Peyer's patch (tissue), 4 donors: ENCODE data around the gene FUT3. TPM values are rescaled to one million over a fixed set of nuclear protein-coding genes. Genes with fewer than 3 reads are reported as not detected.
A peak's percentile ranks its signal among the peaks of the same experiment; 100 is the strongest.

Experiments used
- DNase-seq, 3 donors: peaks; one replicate each; pipeline ENCODE4 v3.0.0-alpha.2; 2017 to 2019
- H3K27ac ChIP-seq, 4 donors: fragments of 200-600 bp; sonication (generic); one replicate each; pipeline ENCODE4 v1.5.1; 2016 to 2019
- H3K27me3 ChIP-seq, 2 donors: fragments of 200-600 bp; sonication (generic); one replicate each; pipeline ENCODE4 v1.5.1; 2019
- H3K36me3 ChIP-seq, 3 donors: fragments of 200-600 bp; sonication (generic); one replicate each; pipeline ENCODE4 v1.5.1; 2016 to 2019
- H3K4me1 ChIP-seq, 4 donors: fragments of 200-600 bp; sonication (generic); one replicate each; pipeline ENCODE4 v1.5.1; 2016 to 2019
- H3K4me3 ChIP-seq, 4 donors: fragments of 200-600 bp; sonication (generic); 1 replicate in 3 of 4; 2 replicates in 1 of 4; pipeline ENCODE4 v1.5.1; 2016 to 2019; ENCODE audit warnings: mild to moderate bottlenecking in 1 of 4
- H3K9me3 ChIP-seq, 4 donors: fragments of 200-600 bp; sonication (generic); one replicate each; pipeline ENCODE4 v1.5.1; 2016 to 2019; ENCODE audit warnings: mild to moderate bottlenecking in 1 of 4
- CTCF ChIP-seq, 6 experiments: fragments of 450-650 bp in 4 of 6; fragments of 200-600 bp in 2 of 6; sonication (generic) in 1 of 6; IDR thresholded peaks; one replicate each; pipeline ENCODE4 v1.5.1; 2017 to 2019; ENCODE audit warnings: antibody characterized with exemption in 6 of 6, mild to moderate bottlenecking in 3 of 6, moderate library complexity in 1 of 6
- POLR2A ChIP-seq, 2 donors: fragments of 450-650 bp; IDR thresholded peaks; one replicate each; pipeline ENCODE4 v1.5.1; 2017; ENCODE audit warnings: antibody characterized with exemption in 2 of 2, mild to moderate bottlenecking in 2 of 2, moderate library complexity in 2 of 2
- total RNA-seq, 4 donors: library from RNA; depleted of rRNA; stranded (reverse); fragments of >200 nt; gene quantifications; one replicate each; pipeline ENCODE4 v1.1.0, GENCODE V29; 2016

The FUT3 gene
- total RNA-seq, 4 donors from 2014 or later = 37.1 to 207 (median 155) TPM

GRCh38 chr19:5839065-5840017, 11.9 kb downstream of the FUT3 start, which contains the start of gene FUT6:
FUT6 (minus strand) TSS chr19:5839702; CDS start chr19:5832567, 7,135 bp downstream.
- H3K27me3 ChIP-seq = no peaks in the 10 kb centered on the region
- H3K9me3 ChIP-seq = no peaks in the 10 kb centered on the region
- peak in 2 of 3 donors; percentile 68 to 77 for DNase-seq
- H3K4me3 ChIP-seq = peak within 1 kb of the TSS in 3 of 4 donors; percentile 27 to 59 (median 52)
- peak; percentile 42 to 57 for TF ChIP-seq POLR2A (IDR thresholded peaks at IDR 0.05)
- TF ChIP-seq CTCF (IDR thresholded peaks at IDR 0.05) = peak in 1 of 6 experiments; percentile 23
- peaks cover 0 to 26% (median 2%) of the 10 kb centered on the region in 4 donors for H3K4me1 ChIP-seq
- peaks cover 0 to 29% (median 0%) of the 10 kb centered on the region in 3 donors for H3K36me3 ChIP-seq
- peak within 1 kb of the TSS in 3 of 4 donors; percentile 73 to 91 (median 88) for H3K27ac ChIP-seq

- Histone ChIP-seq H3K27me3 (no peaks in the 10 kb centered on the region), H3K9me3 (no peaks in the 10 kb centered on the region), H3K27ac (peak overlapping the region in 3 of 4 donors; percentile 73 to 91 (median 88)), H3K4me1 (peaks cover 0 to 24% (median 2%) of the 10 kb centered on the region in 4 donors), H3K36me3 (peaks cover 0 to 27% (median 0%) of the 10 kb centered on the region in 3 donors), H3K4me3 (peak overlapping the region in 3 of 4 donors; percentile 27 to 59 (median 52))
- peak in 1 of 3 donors; percentile 79 for DNase-seq
- TF ChIP-seq CTCF (IDR thresholded peaks at IDR 0.05) (no peak), POLR2A (IDR thresholded peaks at IDR 0.05) (peak; percentile 66 to 75)
Measured at GRCh38 chr19:5838353-5839064, 12.7 kb downstream of the FUT3 start.

GRCh38 chr19:5837761-5838352, 13.4 kb downstream of the FUT3 start:
- DNase-seq = no peak
- peaks cover 0 to 21% (median 0%) of the 10 kb centered on the region in 3 donors for H3K36me3 ChIP-seq
- no peaks in the 10 kb centered on the region for H3K27me3 ChIP-seq
- peaks cover 0 to 24% (median 2%) of the 10 kb centered on the region in 4 donors for H3K4me1 ChIP-seq
- peak overlapping the region in 3 of 4 donors; percentile 27 to 59 (median 52) for H3K4me3 ChIP-seq
- H3K9me3 ChIP-seq = no peaks in the 10 kb centered on the region
- H3K27ac ChIP-seq = peak overlapping the region in 3 of 4 donors; percentile 73 to 91 (median 88)
- TF ChIP-seq CTCF (IDR thresholded peaks at IDR 0.05) (no peak), POLR2A (IDR thresholded peaks at IDR 0.05) (peak in 1 of 2 donors; percentile 9)

- no peak overlapping the region for H3K27ac ChIP-seq
- no peak for DNase-seq
- TF ChIP-seq POLR2A (IDR thresholded peaks at IDR 0.05) (no peak), CTCF (IDR thresholded peaks at IDR 0.05) (no peak)
- no peak overlapping the region for H3K4me3 ChIP-seq
- H3K36me3 ChIP-seq = peaks cover 0 to 23% (median 0%) of the 10 kb centered on the region in 3 donors
- no peaks in the 10 kb centered on the region for H3K9me3 ChIP-seq
- peaks cover 0 to 27% (median 9%) of the 10 kb centered on the region in 4 donors for H3K4me1 ChIP-seq
- no peaks in the 10 kb centered on the region for H3K27me3 ChIP-seq
Measured at GRCh38 chr19:5832527-5833216, 18.6 kb downstream of the FUT3 start.
